ENCODE data around the gene RASAL2. TPM values are rescaled to one million over a fixed set of nuclear protein-coding genes. Genes with fewer than 3 reads are reported as not detected.

Gene RASAL2
- total and polyA plus RNA-seq, 2 experiments from 2014 or later, result 16.0 to 42.2 TPM

GRCh38 chr1:178477841-178478240 is 383.9 kb downstream of the RASAL2 start:
- ATAC-seq, result no peak; the same call in 2 of the 3 replicates
- peaks cover 17% of the 10 kb centered on the region; the same call in 1 of the 2 replicates for H3K36me3 ChIP-seq (ENCODE audit: insufficient read depth)
- no peaks in the 10 kb centered on the region for H3K27me3 ChIP-seq (ENCODE audit: insufficient read depth)
- Mint-ChIP-seq H3K36me3 (ENCODE audit: low read depth) (peaks cover 22% of the 10 kb centered on the region; the same call in 2 of the 3 replicates), H3K27ac (no peak overlapping the region), H3K9me3 (no peaks in the 10 kb centered on the region), H3K27me3 (ENCODE audit: insufficient read depth, low read depth, poor library complexity) (peaks cover 2% of the 10 kb centered on the region), H3K4me1 (peaks cover 20% of the 10 kb centered on the region), H3K4me3 (no peak overlapping the region)
- no peak overlapping the region for H3K4me2 ChIP-seq
- H3F3A ChIP-seq (replicated peaks; ENCODE audit: low read depth), result no peaks in the 10 kb centered on the region
- H3K9me2 ChIP-seq (ENCODE audit: insufficient read depth), result no peaks in the 10 kb centered on the region
- H3K27ac ChIP-seq (ENCODE audit: low read depth), result peak overlapping the region; percentile 43; the same call in 1 of the 2 replicates
- no peak for DNase-seq (ENCODE audit: low spot score)
- no peak overlapping the region for H2AFZ ChIP-seq
- H3K4me3 ChIP-seq, result no peak overlapping the region
- peaks cover 21% of the 10 kb centered on the region for H3K4me1 ChIP-seq (ENCODE audit: insufficient read depth)
- TF ChIP-seq CREB1 (CRISPR knock-in tag; IDR thresholded peaks at IDR 0.05; ENCODE audit: low read depth) (no peak), POLR2AphosphoS5 (IDR thresholded peaks at IDR 0.05; ENCODE audit: low read depth) (no peak)
- no peaks in the 10 kb centered on the region for H3K79me2 ChIP-seq (replicated peaks; ENCODE audit: insufficient read depth)
- no peaks in the 10 kb centered on the region for H4K20me1 ChIP-seq (replicated peaks; ENCODE audit: insufficient read depth)

GRCh38 chr1:178483251-178483957 is 389.5 kb downstream of the RASAL2 start:
- Histone ChIP-seq H4K20me1 (replicated peaks; ENCODE audit: insufficient read depth) (no peaks in the 10 kb centered on the region), H3K9me2 (ENCODE audit: insufficient read depth) (no peaks in the 10 kb centered on the region), H3K36me3 (ENCODE audit: insufficient read depth) (no peaks in the 10 kb centered on the region), H3K27ac (ENCODE audit: low read depth) (no peak overlapping the region), H3K4me3 (no peak overlapping the region), H3K27me3 (ENCODE audit: insufficient read depth) (no peaks in the 10 kb centered on the region), H3K4me1 (ENCODE audit: insufficient read depth) (no peaks in the 10 kb centered on the region), H2AFZ (no peak overlapping the region), H3F3A (replicated peaks; ENCODE audit: low read depth) (0 out of 2 replicates have a peak, but pooled peaks cover 6% of the 10 kb centered on the region), H3K79me2 (replicated peaks; ENCODE audit: insufficient read depth) (no peaks in the 10 kb centered on the region), H3K4me2 (no peak overlapping the region)
- TF ChIP-seq STAT1 (IDR thresholded peaks at IDR 0.05; ENCODE audit: unreplicated experiment), result no peak
- TF ChIP-seq EZH2phosphoT487 (IDR thresholded peaks at IDR 0.05; ENCODE audit: unreplicated experiment), result no peak
- no peak for TF ChIP-seq ZNF114 (CRISPR knock-in tag; IDR thresholded peaks at IDR 0.05)
- TF ChIP-seq EZH2 (IDR thresholded peaks at IDR 0.05; ENCODE audit: low read depth, unreplicated experiment), result no peak
- no peak for TF ChIP-seq POLR2AphosphoS5 (IDR thresholded peaks at IDR 0.05; ENCODE audit: low read depth)
- Mint-ChIP-seq H3K9me3 (no peaks in the 10 kb centered on the region), H3K4me1 (peaks cover 6% of the 10 kb centered on the region), H3K27ac (peak overlapping the region; percentile 63; the same call in 1 of the 2 replicates), H3K36me3 (ENCODE audit: low read depth) (peaks cover 7% of the 10 kb centered on the region), H3K27me3 (ENCODE audit: insufficient read depth, low read depth, poor library complexity) (peaks cover 10% of the 10 kb centered on the region), H3K4me3 (no peak overlapping the region)
- DNase-seq (ENCODE audit: low spot score), result no peak
- ATAC-seq, result no peak

GRCh38 chr1:178484698-178485225 is 390.9 kb downstream of the RASAL2 start:
- Mint-ChIP-seq H3K4me3 (no peak overlapping the region), H3K4me1 (peaks cover 6% of the 10 kb centered on the region), H3K9me3 (no peaks in the 10 kb centered on the region), H3K27ac (no peak overlapping the region), H3K27me3 (ENCODE audit: insufficient read depth, low read depth, poor library complexity) (peaks cover 10% of the 10 kb centered on the region), H3K36me3 (ENCODE audit: low read depth) (peaks cover 7% of the 10 kb centered on the region)
- Histone ChIP-seq H3K27me3 (ENCODE audit: insufficient read depth) (no peaks in the 10 kb centered on the region), H3K4me2 (no peak overlapping the region), H3K4me3 (no peak overlapping the region), H3F3A (replicated peaks; ENCODE audit: low read depth) (0 out of 2 replicates have a peak, but pooled peaks cover 6% of the 10 kb centered on the region), H3K36me3 (ENCODE audit: insufficient read depth) (no peaks in the 10 kb centered on the region), H3K27ac (ENCODE audit: low read depth) (no peak overlapping the region), H3K79me2 (replicated peaks; ENCODE audit: insufficient read depth) (no peaks in the 10 kb centered on the region), H4K20me1 (replicated peaks; ENCODE audit: insufficient read depth) (no peaks in the 10 kb centered on the region), H2AFZ (no peak overlapping the region), H3K4me1 (ENCODE audit: insufficient read depth) (no peaks in the 10 kb centered on the region), H3K9me2 (ENCODE audit: insufficient read depth) (no peaks in the 10 kb centered on the region)
- TF ChIP-seq ZNF331 (CRISPR knock-in tag; IDR thresholded peaks at IDR 0.05; ENCODE audit: low read depth) (no peak), NANOG (IDR thresholded peaks at IDR 0.05; ENCODE audit: borderline replicate concordance) (no peak), ZNF462 (CRISPR knock-in tag; IDR thresholded peaks at IDR 0.05) (no peak), JUNB (IDR thresholded peaks at IDR 0.05; ENCODE audit: unreplicated experiment) (no peak), CREB1 (CRISPR knock-in tag; IDR thresholded peaks at IDR 0.05; ENCODE audit: low read depth) (no peak), STAT1 (IDR thresholded peaks at IDR 0.05; ENCODE audit: unreplicated experiment) (no peak), EZH2 (IDR thresholded peaks at IDR 0.05; ENCODE audit: low read depth, unreplicated experiment) (no peak), ZNF114 (CRISPR knock-in tag; IDR thresholded peaks at IDR 0.05) (no peak)
- ATAC-seq, result no peak
- no peak for DNase-seq (ENCODE audit: low spot score)

All from GM23338 (cell line).